ENCODE data around the gene ENAH. TPM values are rescaled to one million over a fixed set of nuclear protein-coding genes. Genes with fewer than 3 reads are reported as not detected.

Gene ENAH
- total and polyA plus RNA-seq, 9 of the 15 experiments (the other 6 are each of a cell fraction or from before 2014, with no cell fraction given): 0.03 to 1.2 (median 0.15) TPM

- no peak for TF ChIP-seq NCOA4 (IDR thresholded peaks at IDR 0.05; ENCODE audit: partially characterized antibody)
- TF ChIP-seq RBBP5 (IDR thresholded peaks at IDR 0.05; ENCODE audit: borderline replicate concordance, insufficient read depth, low read length, poor library complexity, severe bottlenecking): no peak
- TF ChIP-seq LEF1 (IDR thresholded peaks at IDR 0.05): no peak
- TF ChIP-seq COPS2 (conservative IDR thresholded peaks at IDR 0.05): no peak
- no peak for TF ChIP-seq CBX1 (IDR thresholded peaks at IDR 0.05; ENCODE audit: low read depth)
- no peak for TF ChIP-seq DLX4 (CRISPR knock-in tag; IDR thresholded peaks at IDR 0.05)
Measured at GRCh38 chr1:225650179-225650578, 2.7 kb downstream of the ENAH start (continued).

GRCh38 chr1:225645194-225645895 is 7.6 kb downstream of the ENAH start:
- H3K9ac ChIP-seq (ENCODE audit: insufficient read depth in 1 of 2, low read depth in 2 of 2, low read length in 2 of 2): no peak overlapping the region
- no peak for ATAC-seq
- ChIA-PET POLR2A (no interaction called here), CTCF (ENCODE audit: low intra/inter-chr PET ratio) (interaction anchor here (0.7 kb wide), 1 partner anchor 688 kb away, joined by 3 read pairs; no protein-coding TSS in a partner anchor)
- in situ Hi-C loops (cut with MboI) (no loop called here), intact Hi-C loops (cut with micrococcal nuclease) (no loop called here)
- H3K79me2 ChIP-seq (ENCODE audit: control insufficient read depth, insufficient read depth, low read length): no peaks in the 10 kb centered on the region
- peaks cover 10 to 11% of the 10 kb centered on the region in 2 experiments; a peak in 4 of 5 replicates for H3K27me3 ChIP-seq (ENCODE audit: control insufficient read depth in 2 of 2, insufficient read depth in 2 of 2, low read length in 2 of 2)
- no peak for DNase-seq (ENCODE audit: extremely low read depth in 1 of 4, low spot score in 3 of 4)
- H3K9me3 ChIP-seq (replicated peaks; ENCODE audit: control insufficient read depth, insufficient read depth, low read depth, low read length): no peaks in the 10 kb centered on the region
- H3K4me3 ChIP-seq: no peak overlapping the region
- no peak overlapping the region for H3K27ac ChIP-seq (ENCODE audit: extremely low read depth, low read depth, low read length)
- H4K20me1 ChIP-seq (replicated peaks; ENCODE audit: control insufficient read depth, insufficient read depth, low read length): no peaks in the 10 kb centered on the region
- H3K9me1 ChIP-seq (ENCODE audit: control insufficient read depth, insufficient read depth, low read length): no peaks in the 10 kb centered on the region
- 2% methylated on average over 6 of the region's 6 CpGs for WGBS (ENCODE audit: insufficient coverage, low coverage, missing lambda C conversion rate)
- no peaks in the 10 kb centered on the region for H3K36me3 ChIP-seq (ENCODE audit: control insufficient read depth, insufficient read depth, low read length)
- H3K4me2 ChIP-seq (ENCODE audit: insufficient read depth, low read length): no peak overlapping the region
- H2AFZ ChIP-seq (ENCODE audit: low read depth, low read length): no peak overlapping the region
- no peaks in the 10 kb centered on the region for H3K4me1 ChIP-seq (replicated peaks in 1 of 2; ENCODE audit: control insufficient read depth in 2 of 2, insufficient read depth in 2 of 2, low read length in 2 of 2)
- FAIRE-seq: no peak
- TF ChIP-seq HBP1 (CRISPR knock-in tag; IDR thresholded peaks at IDR 0.05) (no peak), CCAR2 (IDR thresholded peaks at IDR 0.05; ENCODE audit: low read depth, low read length) (no peak), SREBF1 (IDR thresholded peaks at IDR 0.05; ENCODE audit: borderline replicate concordance, low read depth, low read length) (no peak), ATF1 (CRISPR knock-in tag; IDR thresholded peaks at IDR 0.05) (no peak), ATF1 (tag; IDR thresholded peaks at IDR 0.05) (no peak)
- BruUV-seq (replicated peaks): no TSS peak
